ENCODE results near the gene PLEK. TPM values are rescaled to one million over a fixed set of nuclear protein-coding genes. Genes with fewer than 3 reads are reported as not detected.

The PLEK gene
- total and polyA plus RNA-seq, 10 of the 15 experiments (the other 5 are each of a cell fraction or from before 2014, with no cell fraction given), result 229 to 804 (median 362) TPM

GRCh38 chr2:68411397-68412126, 46.5 kb downstream of the PLEK start:
- Histone ChIP-seq H3K79me2 (ENCODE audit: control insufficient read depth, insufficient read depth, low read length) (no peaks in the 10 kb centered on the region), H3K9me3 (replicated peaks; ENCODE audit: control insufficient read depth, insufficient read depth, low read length) (no peaks in the 10 kb centered on the region; the same call in 2 of the 3 replicates), H3K4me2 (ENCODE audit: control insufficient read depth, insufficient read depth) (peak overlapping the region; percentile 67), H3K27ac (ENCODE audit: control insufficient read depth, insufficient read depth) (peak overlapping the region; percentile 85), H3K27me3 (replicated peaks in 1 of 2; ENCODE audit: control insufficient read depth in 2 of 2, insufficient read depth in 2 of 2, low read length in 1 of 2) (no peaks in the 10 kb centered on the region; a peak in 1 of 4 replicates), H2AFZ (ENCODE audit: control insufficient read depth, low read depth, low read length) (no peak overlapping the region; the same call in 1 of the 2 replicates), H4K20me1 (ENCODE audit: control insufficient read depth, insufficient read depth) (no peaks in the 10 kb centered on the region), H3K4me1 (ENCODE audit: control insufficient read depth, insufficient read depth, low read length) (peaks cover 15% of the 10 kb centered on the region), H3K36me3 (ENCODE audit: control insufficient read depth in 2 of 2, insufficient read depth in 2 of 2, low read length in 1 of 2) (no peaks in the 10 kb centered on the region), H3K9ac (ENCODE audit: control insufficient read depth, insufficient read depth, low read length) (peak overlapping the region; percentile 56), H3K4me3 (peak overlapping the region; percentile 39)
- SMC1A ChIA-PET (ENCODE audit: uncharacterized antibody, unreplicated experiment), result interaction anchor here (0.8 to 11.3 kb wide), 15 partner anchors 8 to 51 kb away, joined by 3 to 207 read pairs (median 9); partner anchors contain the start of gene PLEK
- RAD21 ChIA-PET (ENCODE audit: unreplicated experiment), result interaction anchor here (0.8 to 9.8 kb wide), 23 partner anchors 9 to 208 kb away, joined by 3 to 147 read pairs (median 6); partner anchors contain the start of genes FBXO48 and PLEK
- CTCF ChIA-PET, result interaction anchor here (1.0 to 9.7 kb wide), 9 partner anchors 8 to 49 kb away, joined by 3 to 87 read pairs (median 9); no protein-coding TSS in a partner anchor
- FAIRE-seq, result peak; percentile 41
- 2% methylated on average over 4 of the region's 4 CpGs for WGBS (ENCODE audit: insufficient coverage, insufficient replicate concordance, low lambda C conversion rate, missing lambda C conversion rate)
- TSS peak; percentile 85 for BruUV-seq (replicated peaks)
- peak; percentile 84 for DNase-seq (ENCODE audit: low read depth, low spot score)
- intact Hi-C loops (cut with micrococcal nuclease; ENCODE audit: unreplicated experiment), result loop anchor here (1.0 kb wide), 2 partner anchors 13 to 30 kb away; no protein-coding TSS in a partner anchor
- in situ Hi-C loops (cut with MboI), result no loop called here
- ATAC-seq, result peak; percentile 95
- POLR2A ChIA-PET, result interaction anchor here (0.8 to 10.7 kb wide), 18 partner anchors 8 to 254 kb away, joined by 3 to 70 read pairs (median 6); partner anchors contain the start of genes PLEK and PNO1
- TF ChIP-seq, protein P1, sequence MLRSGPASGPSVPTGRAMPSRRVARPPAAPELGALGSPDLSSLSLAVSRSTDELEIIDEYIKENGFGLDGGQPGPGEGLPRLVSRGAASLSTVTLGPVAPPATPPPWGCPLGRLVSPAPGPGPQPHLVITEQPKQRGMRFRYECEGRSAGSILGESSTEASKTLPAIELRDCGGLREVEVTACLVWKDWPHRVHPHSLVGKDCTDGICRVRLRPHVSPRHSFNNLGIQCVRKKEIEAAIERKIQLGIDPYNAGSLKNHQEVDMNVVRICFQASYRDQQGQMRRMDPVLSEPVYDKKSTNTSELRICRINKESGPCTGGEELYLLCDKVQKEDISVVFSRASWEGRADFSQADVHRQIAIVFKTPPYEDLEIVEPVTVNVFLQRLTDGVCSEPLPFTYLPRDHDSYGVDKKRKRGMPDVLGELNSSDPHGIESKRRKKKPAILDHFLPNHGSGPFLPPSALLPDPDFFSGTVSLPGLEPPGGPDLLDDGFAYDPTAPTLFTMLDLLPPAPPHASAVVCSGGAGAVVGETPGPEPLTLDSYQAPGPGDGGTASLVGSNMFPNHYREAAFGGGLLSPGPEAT (IDR thresholded peaks at IDR 0.05; ENCODE audit: low read depth), result peak; percentile 74; the same call in 1 of the 2 replicates
- TF ChIP-seq IRF5 (IDR thresholded peaks at IDR 0.05; ENCODE audit: borderline replicate concordance) (no peak), NFYA (IDR thresholded peaks at IDR 0.05; ENCODE audit: borderline replicate concordance, low read depth, low read length) (no peak), BACH1 (IDR thresholded peaks at IDR 0.05; ENCODE audit: borderline replicate concordance) (no peak), RAD21 (IDR thresholded peaks at IDR 0.05; ENCODE audit: insufficient read depth, low read depth, low read length) (peak; percentile 22; the same call in 1 of the 2 replicates), ZBTB40 (IDR thresholded peaks at IDR 0.05; ENCODE audit: borderline replicate concordance) (no peak), ZZZ3 (IDR thresholded peaks at IDR 0.05; ENCODE audit: control insufficient read depth, insufficient read length, low read depth) (no peak), ZNF622 (IDR thresholded peaks at IDR 0.05) (no peak), E2F8 (IDR thresholded peaks at IDR 0.05; ENCODE audit: low read depth, partially characterized antibody) (no peak), NR2F1 (conservative IDR thresholded peaks at IDR 0.05) (0 out of 2 replicates have a peak, but pooled peaks have one; percentile 48)
- TF ChIP-seq, protein P2, sequence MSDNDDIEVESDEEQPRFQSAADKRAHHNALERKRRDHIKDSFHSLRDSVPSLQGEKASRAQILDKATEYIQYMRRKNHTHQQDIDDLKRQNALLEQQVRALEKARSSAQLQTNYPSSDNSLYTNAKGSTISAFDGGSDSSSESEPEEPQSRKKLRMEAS (IDR thresholded peaks at IDR 0.05; ENCODE audit: low read depth, low read length), result no peak

All from GM12878 (cell line).